ENCODE data around the gene CES4A.
"Not testable (repeated sequence)": the region's sequence is repeated elsewhere in the genome, so short reads cannot be mapped to it uniquely, and the experiment has no call there.

The CES4A gene

GRCh38 chr16:67022531-67023214, 34.3 kb downstream of the CES4A start:
- no peak for DNase-seq (ENCODE audit: low read depth)

- DNase-seq (ENCODE audit: low read depth), result no peak
Observed at GRCh38 chr16:67023689-67024088, 35.3 kb downstream of the CES4A start.

GRCh38 chr16:67024384-67025209, 36.2 kb downstream of the CES4A start:
- DNase-seq (ENCODE audit: low read depth), result no peak

- no peak for DNase-seq (ENCODE audit: low read depth)
Observed at GRCh38 chr16:67025210-67025550, 36.8 kb downstream of the CES4A start.

- DNase-seq (ENCODE audit: low read depth), result no peak
Observed at GRCh38 chr16:67026570-67026969, 38.2 kb downstream of the CES4A start.

GRCh38 chr16:67027046-67027445, 38.7 kb downstream of the CES4A start:
- DNase-seq (ENCODE audit: low read depth), result no peak

- no peak for DNase-seq (ENCODE audit: low read depth)
Observed at GRCh38 chr16:67028167-67028695, 39.8 kb downstream of the CES4A start.

- DNase-seq (ENCODE audit: low read depth), result peak; percentile 45
Observed at GRCh38 chr16:67028696-67029253, 40.4 kb downstream of the CES4A start, which contains the start of gene CBFB. Gene CBFB (plus strand): TSS chr16:67029149. CDS start chr16:67029408, 259 bp downstream.

GRCh38 chr16:67029254-67030096, 41.1 kb downstream of the CES4A start:
- no peak for DNase-seq (ENCODE audit: low read depth)

GRCh38 chr16:67030221-67030962, 42.0 kb downstream of the CES4A start:
- no peak for DNase-seq (ENCODE audit: low read depth)

GRCh38 chr16:67034487-67034886, 46.1 kb downstream of the CES4A start:
- no peak for DNase-seq (ENCODE audit: low read depth)

- DNase-seq (ENCODE audit: low read depth), result no peak
Observed at GRCh38 chr16:67035364-67035763, 47.0 kb downstream of the CES4A start.

- no peak for DNase-seq (ENCODE audit: low read depth)
Observed at GRCh38 chr16:67036323-67036741, 47.9 kb downstream of the CES4A start.

- no peak for DNase-seq (ENCODE audit: low read depth)
Observed at GRCh38 chr16:67039260-67040020, 51.1 kb downstream of the CES4A start.

- no peak for DNase-seq (ENCODE audit: low read depth)
Observed at GRCh38 chr16:67040166-67040565, 51.8 kb downstream of the CES4A start.

- DNase-seq (ENCODE audit: low read depth), result no peak
Observed at GRCh38 chr16:67040906-67041305, 52.5 kb downstream of the CES4A start.

- not testable (repeated sequence) for DNase-seq (ENCODE audit: low read depth)
Observed at GRCh38 chr16:67041520-67041919, 53.1 kb downstream of the CES4A start.

GRCh38 chr16:67043420-67043819, 55.0 kb downstream of the CES4A start:
- no peak for DNase-seq (ENCODE audit: low read depth)

- DNase-seq (ENCODE audit: low read depth), result no peak
Observed at GRCh38 chr16:67050796-67051195, 62.4 kb downstream of the CES4A start.

GRCh38 chr16:67052399-67052798, 64.0 kb downstream of the CES4A start:
- no peak for DNase-seq (ENCODE audit: low read depth)

Data from GM04503 (cell line).